ENCODE data around the gene RSKR. TPM values are rescaled to one million over a fixed set of nuclear protein-coding genes. Genes with fewer than 3 reads are reported as not detected.

RSKR gene
- total and polyA plus RNA-seq, 2 of the 4 experiments (the other 2 are of a cell fraction), result 2.2 to 6.8 TPM

GRCh38 chr17:28623696-28624095, 9.7 kb upstream of the RSKR start:
- no peak overlapping the region for H3K23ac ChIP-seq (ENCODE audit: low read depth, low read length)
- dilution Hi-C loops (cut with HindIII; ENCODE audit: low sequenced_read_pairs, unreplicated experiment) (no loop called here), in situ Hi-C loops (cut with MboI; ENCODE audit: low sequenced_read_pairs) (no loop called here), intact Hi-C loops (cut with micrococcal nuclease) (no loop called here)
- no peak overlapping the region for H2AFZ ChIP-seq (replicated peaks; ENCODE audit: low read length, poor library complexity)
- ChIA-PET CTCF (interaction anchor here (0.9 kb wide), 1 partner anchor 11 kb away, joined by 3 read pairs; no protein-coding TSS in a partner anchor), POLR2A (ENCODE audit: unreplicated experiment) (no interaction called here)
- no TSS peak for BruUV-seq (replicated peaks)
- H3K4me3 ChIP-seq (ENCODE audit: insufficient read depth, low read depth, low read length), result no peak overlapping the region
- no peaks in the 10 kb centered on the region for H3K4me1 ChIP-seq (ENCODE audit: control insufficient read depth, insufficient read depth, low read length)
- H4K5ac ChIP-seq (ENCODE audit: low read depth, low read length), result no peak overlapping the region
- H3K9me1 ChIP-seq (ENCODE audit: insufficient read depth, low read length), result no peaks in the 10 kb centered on the region
- H2AK9ac ChIP-seq (replicated peaks; ENCODE audit: low read depth, low read length, poor library complexity), result no peak overlapping the region
- no peak overlapping the region for H2BK120ac ChIP-seq (ENCODE audit: low read depth, low read length)
- H4K91ac ChIP-seq (ENCODE audit: insufficient read depth, low read depth, low read length), result no peak overlapping the region
- H3K56ac ChIP-seq (ENCODE audit: extremely low read depth, insufficient read depth, low read length), result no peak overlapping the region
- no peak for DNase-seq
- TF ChIP-seq MAZ (IDR thresholded peaks at IDR 0.05; ENCODE audit: borderline replicate concordance, low read depth, low read length), result no peak
- TF ChIP-seq USF2 (IDR thresholded peaks at IDR 0.05; ENCODE audit: low read depth, low read length), result no peak
- TF ChIP-seq MXI1 (IDR thresholded peaks at IDR 0.05; ENCODE audit: borderline replicate concordance, low read depth, low read length), result no peak
- no peak for TF ChIP-seq POLR2A (IDR thresholded peaks at IDR 0.05; ENCODE audit: low read depth, low read length)
- TF ChIP-seq MAFK (IDR thresholded peaks at IDR 0.05; ENCODE audit: low read depth, low read length), result no peak
- no peak for TF ChIP-seq RCOR1 (IDR thresholded peaks at IDR 0.05; ENCODE audit: insufficient replicate concordance, low read length)
- H3K4ac ChIP-seq (ENCODE audit: low read depth, low read length), result no peak overlapping the region
- peaks cover 51% of the 10 kb centered on the region for H3K36me3 ChIP-seq (ENCODE audit: control insufficient read depth, insufficient read depth, low read length)
- no peak overlapping the region for H3K27ac ChIP-seq (ENCODE audit: insufficient read depth, low read length)
- H2BK20ac ChIP-seq (ENCODE audit: low read depth, low read length), result no peak overlapping the region
- peaks cover 3 to 15% of the 10 kb centered on the region in 2 experiments; a peak in 3 of 4 replicates for H3K79me1 ChIP-seq (ENCODE audit: low read depth in 1 of 2, low read length in 2 of 2)
- H3K18ac ChIP-seq (ENCODE audit: low read depth, low read length), result no peak overlapping the region
- H3K27me3 ChIP-seq (ENCODE audit: control insufficient read depth, insufficient read depth, low read length), result no peaks in the 10 kb centered on the region
- no peak overlapping the region for H2AK5ac ChIP-seq (ENCODE audit: low read depth, low read length)
- H3K14ac ChIP-seq (replicated peaks; ENCODE audit: low read depth, low read length), result no peak overlapping the region
- no peaks in the 10 kb centered on the region for H3K9me3 ChIP-seq (ENCODE audit: control insufficient read depth, insufficient read depth, low read length)
- no peaks in the 10 kb centered on the region for H4K20me1 ChIP-seq (ENCODE audit: insufficient read depth, low read length)
- no peak overlapping the region for H2BK15ac ChIP-seq (ENCODE audit: low read depth, low read length)
- ATAC-seq (ENCODE audit: low read depth), result no peak
- 100% methylated on average over 1 of the region's 4 CpGs; no CpG with 5 or more reads in 1 of the 2 experiments for WGBS, 2 experiments (ENCODE audit: extremely low coverage in 2 of 2, insufficient read length in 1 of 2)
- H2BK5ac ChIP-seq (ENCODE audit: low read depth, low read length, poor library complexity, severe bottlenecking), result no peak overlapping the region
- no peak overlapping the region for H3K9ac ChIP-seq (ENCODE audit: low read depth, low read length)
- H3K4me2 ChIP-seq (ENCODE audit: low read depth, low read length), result no peak overlapping the region
- H4K8ac ChIP-seq (ENCODE audit: low read depth in 2 of 2, low read length in 2 of 2), result no peak overlapping the region
